ENCODE data around the gene RPUSD2. TPM values are rescaled to one million over a fixed set of nuclear protein-coding genes. Genes with fewer than 3 reads are reported as not detected.

The RPUSD2 gene
- total and polyA plus RNA-seq, 2 donors (not counting 3 experiments of a cell fraction or from before 2014, with no cell fraction given): 7.0 to 11.4 TPM

DNA sequence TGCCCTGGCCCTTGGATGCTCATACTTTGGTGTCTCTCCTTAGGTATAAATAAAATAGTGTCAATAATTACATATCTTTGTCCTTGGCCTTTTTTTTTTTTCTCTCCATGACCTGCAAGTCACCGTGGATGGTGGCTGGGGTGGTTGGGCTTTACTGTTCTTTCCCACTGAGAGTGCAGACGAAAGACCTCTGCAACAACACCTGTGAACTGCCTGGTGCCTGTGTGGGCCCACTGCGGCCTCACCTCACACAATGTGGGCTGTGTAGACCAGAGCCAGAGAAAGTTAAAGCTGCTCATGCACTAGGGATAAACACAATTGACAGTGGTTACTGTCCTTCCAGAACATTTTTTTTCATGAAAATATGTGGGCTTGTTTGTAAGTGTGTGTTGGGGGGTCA is 43.2 kb upstream of the RPUSD2 start:
- dilution Hi-C loops (cut with MboI; ENCODE audit: extremely low pct_ligation_motif_present, low sequenced_read_pairs) (no loop called here), intact Hi-C loops (cut with micrococcal nuclease) (no loop called here)
- TF ChIP-seq, protein P1, sequence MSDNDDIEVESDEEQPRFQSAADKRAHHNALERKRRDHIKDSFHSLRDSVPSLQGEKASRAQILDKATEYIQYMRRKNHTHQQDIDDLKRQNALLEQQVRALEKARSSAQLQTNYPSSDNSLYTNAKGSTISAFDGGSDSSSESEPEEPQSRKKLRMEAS (IDR thresholded peaks at IDR 0.05; ENCODE audit: insufficient read depth, insufficient read length): no peak
- TF ChIP-seq FOS (IDR thresholded peaks at IDR 0.05; ENCODE audit: borderline replicate concordance, insufficient read depth, low read length) (no peak), POLR2AphosphoS5 (IDR thresholded peaks at IDR 0.05; ENCODE audit: insufficient read depth, low read depth, low read length) (no peak), EZH2 (IDR thresholded peaks at IDR 0.05; ENCODE audit: borderline replicate concordance, low read depth, low read length, severe bottlenecking) (no peak), MYC (IDR thresholded peaks at IDR 0.05; ENCODE audit: low read depth, low read length) (no peak), GATA2 (IDR thresholded peaks at IDR 0.05; ENCODE audit: insufficient read depth, insufficient read length, low read depth, low read length) (no peak), POLR2A (IDR thresholded peaks at IDR 0.05; ENCODE audit: low read depth, low read length) (no peak), JUN (IDR thresholded peaks at IDR 0.05; ENCODE audit: borderline replicate concordance, insufficient read depth, insufficient read length, low read depth) (no peak)
- TF ChIP-seq, protein P2, sequence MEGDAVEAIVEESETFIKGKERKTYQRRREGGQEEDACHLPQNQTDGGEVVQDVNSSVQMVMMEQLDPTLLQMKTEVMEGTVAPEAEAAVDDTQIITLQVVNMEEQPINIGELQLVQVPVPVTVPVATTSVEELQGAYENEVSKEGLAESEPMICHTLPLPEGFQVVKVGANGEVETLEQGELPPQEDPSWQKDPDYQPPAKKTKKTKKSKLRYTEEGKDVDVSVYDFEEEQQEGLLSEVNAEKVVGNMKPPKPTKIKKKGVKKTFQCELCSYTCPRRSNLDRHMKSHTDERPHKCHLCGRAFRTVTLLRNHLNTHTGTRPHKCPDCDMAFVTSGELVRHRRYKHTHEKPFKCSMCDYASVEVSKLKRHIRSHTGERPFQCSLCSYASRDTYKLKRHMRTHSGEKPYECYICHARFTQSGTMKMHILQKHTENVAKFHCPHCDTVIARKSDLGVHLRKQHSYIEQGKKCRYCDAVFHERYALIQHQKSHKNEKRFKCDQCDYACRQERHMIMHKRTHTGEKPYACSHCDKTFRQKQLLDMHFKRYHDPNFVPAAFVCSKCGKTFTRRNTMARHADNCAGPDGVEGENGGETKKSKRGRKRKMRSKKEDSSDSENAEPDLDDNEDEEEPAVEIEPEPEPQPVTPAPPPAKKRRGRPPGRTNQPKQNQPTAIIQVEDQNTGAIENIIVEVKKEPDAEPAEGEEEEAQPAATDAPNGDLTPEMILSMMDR (IDR thresholded peaks at IDR 0.05; ENCODE audit: extremely low read depth in 1 of 2, insufficient read depth in 1 of 2, low read depth in 1 of 2, low read length in 2 of 2): no peak
- no TSS peak for BruUV-seq (replicated peaks)
- Histone ChIP-seq H3K9me3 (replicated peaks; ENCODE audit: control insufficient read depth, insufficient read depth, low read length) (no peaks in the 10 kb centered on the region), H3K4me3 (replicated peaks in 1 of 3; ENCODE audit: insufficient read depth in 1 of 3, low read depth in 1 of 3, low read length in 3 of 3) (no peak overlapping the region), H3K27me3 (ENCODE audit: control insufficient read depth in 2 of 2, insufficient read depth in 2 of 2, low read length in 2 of 2) (no peaks in the 10 kb centered on the region), H3K4me1 (ENCODE audit: control insufficient read depth, extremely low read depth, insufficient read depth, low read length) (no peaks in the 10 kb centered on the region), H3K79me2 (ENCODE audit: control insufficient read depth, insufficient read depth, low read length) (no peaks in the 10 kb centered on the region), H3K9me1 (replicated peaks; ENCODE audit: control insufficient read depth, extremely low read depth, insufficient read depth, low read length) (no peaks in the 10 kb centered on the region), H4K20me1 (replicated peaks; ENCODE audit: control insufficient read depth, extremely low read depth, insufficient read depth, low read length) (no peaks in the 10 kb centered on the region), H3K4me2 (ENCODE audit: insufficient read depth, low read length) (no peak overlapping the region), H2AFZ (ENCODE audit: low read depth, low read length) (no peak overlapping the region), H3K9ac (replicated peaks; ENCODE audit: extremely low read depth, insufficient read depth, low read length) (no peak overlapping the region), H3K27ac (ENCODE audit: insufficient read depth, low read depth, low read length) (no peak overlapping the region), H3K36me3 (ENCODE audit: control insufficient read depth in 2 of 2, extremely low read depth in 1 of 2, insufficient read depth in 2 of 2, low read length in 2 of 2) (no peaks in the 10 kb centered on the region)
- FAIRE-seq (no peak), DNase-seq (ENCODE audit: low read depth, low spot score) (no peak)
- ChIA-PET CTCF (interaction anchor here (1.0 kb wide), 1 partner anchor 8 kb away, joined by 3 read pairs; no protein-coding TSS in a partner anchor), POLR2A (no interaction called here)
